Esophagus muscularis mucosa (tissue), 3 donors: ENCODE data around the gene RELB.

ENCODE experiments used
- POLR2A ChIP-seq: fragments of 450-650 bp; IDR thresholded peaks from one replicate; pipeline ENCODE4 v1.6.1; 2017; ENCODE audit warnings: antibody characterized with exemption, moderate library complexity, mild to moderate bottlenecking, low read depth
- POLR2AphosphoS5 ChIP-seq, 2 donors: sonication (generic); formaldehyde crosslinking; IDR thresholded peaks; one replicate each; pipeline ENCODE4 v1.6.1; 2017; ENCODE audit warnings: antibody characterized with exemption in 2 of 2
- TF ChIP-seq, protein P1 (sequence below), 3 experiments: fragments of 200-600 bp in 2 of 3; fragments of 450-650 bp in 1 of 3; sonication (generic) in 2 of 3; IDR thresholded peaks; one replicate each; pipeline ENCODE4 v1.5.1; 2017 to 2019; ENCODE audit warnings: antibody characterized with exemption in 3 of 3, mild to moderate bottlenecking in 2 of 3, moderate library complexity in 1 of 3

DNA sequence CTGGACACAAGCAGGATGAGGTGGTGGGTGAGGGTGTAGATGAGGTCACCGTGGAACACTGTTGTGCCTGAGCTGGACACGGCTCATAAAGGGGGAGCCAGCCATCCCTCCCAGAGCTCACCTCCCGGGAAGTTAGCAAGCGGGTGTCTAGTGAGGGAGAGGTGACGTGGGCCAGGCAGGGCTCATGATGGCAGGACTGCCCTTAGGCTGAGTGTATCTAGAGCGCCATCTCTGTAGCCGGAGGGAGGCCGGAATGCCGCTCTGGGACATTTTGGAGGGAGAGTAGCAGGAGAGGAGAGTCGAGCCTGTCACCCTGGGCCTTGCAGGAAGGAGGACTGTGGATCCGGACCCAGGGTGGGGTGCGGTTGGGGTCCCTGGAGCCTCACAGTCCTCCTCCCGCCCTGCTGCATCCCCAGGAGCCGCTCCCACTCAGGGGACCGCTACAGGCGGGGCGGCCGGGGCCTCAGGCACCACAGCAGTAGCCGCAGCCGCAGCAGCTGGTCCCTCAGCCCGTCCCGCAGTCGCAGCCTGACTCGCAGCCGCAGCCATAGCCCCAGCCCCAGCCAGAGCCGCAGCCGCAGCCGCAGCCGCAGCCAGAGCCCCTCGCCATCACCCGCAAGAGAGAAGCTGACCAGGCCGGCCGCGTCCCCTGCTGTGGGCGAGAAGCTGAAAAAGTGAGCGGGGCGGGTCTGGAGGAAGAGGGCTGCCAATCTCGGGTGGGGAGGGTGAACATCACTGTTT lies 65.8 kb downstream of the RELB start:
- TF ChIP-seq, protein P1, sequence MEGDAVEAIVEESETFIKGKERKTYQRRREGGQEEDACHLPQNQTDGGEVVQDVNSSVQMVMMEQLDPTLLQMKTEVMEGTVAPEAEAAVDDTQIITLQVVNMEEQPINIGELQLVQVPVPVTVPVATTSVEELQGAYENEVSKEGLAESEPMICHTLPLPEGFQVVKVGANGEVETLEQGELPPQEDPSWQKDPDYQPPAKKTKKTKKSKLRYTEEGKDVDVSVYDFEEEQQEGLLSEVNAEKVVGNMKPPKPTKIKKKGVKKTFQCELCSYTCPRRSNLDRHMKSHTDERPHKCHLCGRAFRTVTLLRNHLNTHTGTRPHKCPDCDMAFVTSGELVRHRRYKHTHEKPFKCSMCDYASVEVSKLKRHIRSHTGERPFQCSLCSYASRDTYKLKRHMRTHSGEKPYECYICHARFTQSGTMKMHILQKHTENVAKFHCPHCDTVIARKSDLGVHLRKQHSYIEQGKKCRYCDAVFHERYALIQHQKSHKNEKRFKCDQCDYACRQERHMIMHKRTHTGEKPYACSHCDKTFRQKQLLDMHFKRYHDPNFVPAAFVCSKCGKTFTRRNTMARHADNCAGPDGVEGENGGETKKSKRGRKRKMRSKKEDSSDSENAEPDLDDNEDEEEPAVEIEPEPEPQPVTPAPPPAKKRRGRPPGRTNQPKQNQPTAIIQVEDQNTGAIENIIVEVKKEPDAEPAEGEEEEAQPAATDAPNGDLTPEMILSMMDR (IDR thresholded peaks at IDR 0.05) = no peak
- TF ChIP-seq POLR2AphosphoS5 (IDR thresholded peaks at IDR 0.05) (no peak), POLR2A (no peak)
